ENCODE measurements around the gene ARMC7.
"Not testable (repeated sequence)": the region's sequence is repeated elsewhere in the genome, so short reads cannot be mapped to it uniquely, and the experiment has no call there.

The ARMC7 gene

GRCh38 chr17:75129576-75129975 is 19.8 kb downstream of the ARMC7 start:
- DNase-seq (ENCODE audit: low read depth, low spot score): no peak

- no peak for DNase-seq (ENCODE audit: low read depth, low spot score)
Observed at GRCh38 chr17:75130059-75130631, 20.4 kb downstream of the ARMC7 start.

- DNase-seq (ENCODE audit: low read depth, low spot score): no peak
Observed at GRCh38 chr17:75130632-75131277, 21.0 kb downstream of the ARMC7 start.

DNA sequence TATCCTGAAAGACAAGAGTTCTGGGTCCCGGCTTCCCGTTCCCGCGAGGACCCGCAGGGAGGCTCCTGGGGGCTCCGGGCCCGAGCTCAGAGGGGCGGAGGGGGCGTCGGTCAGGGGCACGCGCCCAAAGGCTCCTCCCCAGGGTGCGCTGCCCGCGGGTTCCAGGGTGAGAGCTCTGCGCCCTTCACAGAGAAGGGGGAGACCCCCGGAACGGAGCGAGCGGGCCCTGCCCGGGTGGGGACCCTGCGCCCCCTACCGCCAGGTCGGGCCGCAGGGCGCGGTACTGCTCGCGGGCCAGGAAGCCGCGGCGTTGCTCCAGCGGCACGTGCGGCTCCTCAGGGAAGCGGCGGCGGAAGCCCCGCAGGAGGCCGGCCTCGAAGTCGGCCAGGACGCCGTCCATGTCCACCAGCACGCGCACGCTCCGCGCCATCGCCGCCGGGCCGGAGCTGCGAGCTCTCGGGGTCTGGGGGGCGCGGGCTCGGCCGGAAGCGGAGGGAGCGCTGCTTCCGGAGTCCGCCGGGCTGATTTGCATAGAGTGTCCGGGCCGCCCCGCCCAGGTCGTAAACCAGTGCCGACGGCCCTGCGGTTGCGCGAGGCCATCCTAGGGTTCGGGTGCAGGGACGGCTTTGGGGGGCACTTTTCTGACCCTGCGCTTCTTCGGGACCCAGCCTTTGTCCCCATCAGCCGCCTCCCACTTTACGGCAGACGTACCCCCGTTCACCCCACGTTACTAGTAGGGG is 21.7 kb downstream of the ARMC7 start, which contains the start of gene NT5C:
Gene NT5C, minus strand, starts transcription at position 465 of the 740 bp plus-strand sequence. Its CDS starts 35 bp downstream, at position 430.
- peak; percentile 75 for DNase-seq (ENCODE audit: low read depth, low spot score)

DNA sequence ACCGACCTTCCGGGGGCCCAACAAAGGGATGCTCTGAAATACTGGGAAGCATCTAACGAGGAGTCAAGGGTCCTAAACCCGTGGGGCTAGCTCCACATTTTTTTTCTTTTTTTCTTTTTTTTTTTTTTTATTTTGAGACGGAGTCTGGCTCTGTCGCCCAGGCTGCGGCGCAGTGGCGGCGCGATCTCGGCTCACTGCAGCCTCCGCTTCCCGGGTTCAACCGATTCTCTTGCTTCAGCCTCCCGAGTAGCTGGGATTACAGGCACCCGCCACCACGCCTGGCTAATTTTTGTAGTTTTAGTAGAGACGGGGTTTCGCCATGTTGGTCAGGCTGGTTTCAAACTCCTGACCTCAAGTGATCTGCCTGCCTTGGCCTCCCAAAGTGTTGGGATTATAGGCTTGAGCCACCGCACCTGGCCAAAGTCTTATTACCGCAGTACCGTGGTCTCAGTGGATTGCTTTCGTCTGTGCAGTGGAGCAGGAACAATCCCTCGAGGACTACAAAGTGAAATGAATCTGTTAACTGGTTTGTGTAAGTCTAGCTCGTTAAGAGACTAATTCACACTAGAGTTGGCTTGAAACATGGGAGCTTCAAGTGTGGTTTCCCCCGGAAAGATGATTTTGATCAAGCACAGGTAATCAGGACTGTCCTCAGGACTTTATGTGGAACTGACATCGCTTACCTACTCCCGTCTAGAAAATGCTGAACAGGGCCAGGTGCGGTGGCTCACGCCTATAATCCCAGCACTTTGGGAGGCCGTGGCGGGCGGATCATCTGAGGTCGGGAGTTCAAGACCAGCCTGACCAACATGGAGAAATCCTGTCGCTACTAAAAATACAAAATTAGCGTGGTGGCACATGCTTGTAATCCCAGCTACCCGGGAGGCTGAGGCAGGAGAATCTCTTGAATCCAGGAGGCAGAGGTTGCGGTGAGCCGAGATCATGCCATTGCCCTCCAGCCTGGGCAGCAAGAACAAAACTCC is 22.5 kb downstream of the ARMC7 start:
- not testable (repeated sequence) for DNase-seq (ENCODE audit: low read depth, low spot score)

- no peak for DNase-seq (ENCODE audit: low read depth, low spot score)
Observed at GRCh38 chr17:75133001-75133400, 23.2 kb downstream of the ARMC7 start.

- DNase-seq (ENCODE audit: low read depth, low spot score): not testable (repeated sequence)
Observed at GRCh38 chr17:75133607-75134347, 24.0 kb downstream of the ARMC7 start.

DNA sequence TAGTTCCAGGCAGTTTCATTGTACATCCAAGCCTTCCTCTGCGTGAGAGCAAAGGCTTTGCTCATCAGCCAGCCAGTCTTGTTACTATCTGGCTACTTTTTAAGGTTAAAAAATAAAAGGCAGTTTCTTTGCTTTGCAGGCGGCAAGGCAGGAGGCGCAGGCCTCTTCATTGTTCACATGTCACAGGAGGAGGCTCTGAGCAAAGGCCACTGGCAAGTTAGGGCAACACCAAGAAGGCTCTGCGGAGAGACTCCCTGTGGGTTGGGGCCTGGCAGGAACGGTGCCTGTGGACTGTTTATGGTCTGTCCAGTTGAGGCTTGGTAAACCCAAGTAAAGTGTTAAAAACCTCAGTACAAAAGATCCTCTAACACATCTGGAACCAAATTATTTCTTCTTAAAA is 25.7 kb downstream of the ARMC7 start:
- DNase-seq (ENCODE audit: low read depth, low spot score): no peak

DNA sequence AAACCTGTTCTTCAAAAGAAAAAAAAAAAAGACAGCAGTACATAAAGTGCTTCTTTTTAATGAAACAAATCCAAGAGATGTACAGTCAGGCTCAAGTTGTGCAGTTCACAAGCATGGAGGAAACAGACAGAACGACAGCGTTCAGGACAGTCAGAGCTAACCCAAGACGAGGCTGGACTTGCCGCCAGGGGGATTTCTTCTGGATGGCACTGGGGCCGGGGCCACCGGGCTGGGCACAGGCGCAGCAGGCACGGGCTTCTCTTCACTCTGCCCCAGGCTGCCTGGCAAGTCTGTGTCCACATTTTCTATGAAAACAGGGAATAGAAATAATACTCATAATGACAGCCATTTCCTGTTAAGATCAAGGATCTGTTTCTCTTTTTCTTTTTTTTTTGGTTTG is 26.2 kb downstream of the ARMC7 start:
- no peak for DNase-seq (ENCODE audit: low read depth, low spot score)

GRCh38 chr17:75137762-75138161 is 28.0 kb downstream of the ARMC7 start:
- not testable (repeated sequence) for DNase-seq (ENCODE audit: low read depth, low spot score)

- no peak for DNase-seq (ENCODE audit: low read depth, low spot score)
Observed at GRCh38 chr17:75138519-75138918, 28.8 kb downstream of the ARMC7 start.

DNA sequence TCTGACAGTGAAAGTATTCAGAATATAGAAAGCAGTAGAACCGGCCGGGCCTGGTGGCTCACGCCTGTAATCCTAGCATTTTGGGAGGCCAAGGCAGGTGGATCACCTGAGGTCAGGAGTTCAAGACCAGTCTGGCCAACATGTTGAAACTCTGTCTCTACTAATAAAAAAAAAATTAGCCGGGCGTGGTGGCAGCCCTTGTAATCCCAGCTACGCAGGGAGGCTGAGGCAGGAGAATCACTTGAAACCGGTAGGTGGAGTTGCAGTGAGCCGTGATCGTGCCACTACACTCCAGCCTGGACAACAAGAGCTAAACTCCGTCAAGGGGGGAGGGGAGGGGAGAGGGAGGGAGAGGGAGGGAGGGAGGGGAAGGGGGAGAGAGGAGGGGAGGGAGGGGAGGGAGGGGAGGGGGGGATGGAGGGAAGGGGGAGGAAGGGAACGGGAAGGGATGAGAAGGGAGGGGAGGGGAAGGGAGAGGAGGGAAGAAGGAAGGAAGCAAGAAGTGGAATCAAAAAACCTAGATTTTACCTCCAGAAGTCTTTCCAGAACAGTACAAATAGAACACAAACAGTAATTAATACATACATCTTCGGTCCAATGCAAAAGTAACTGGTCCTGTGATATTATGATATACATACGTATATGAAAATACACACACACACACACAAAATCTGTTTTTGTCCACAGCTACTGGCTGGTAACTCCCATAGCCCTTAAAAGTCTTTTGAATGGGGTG is 32.6 kb downstream of the ARMC7 start:
- DNase-seq (ENCODE audit: low read depth, low spot score): no peak

- no peak for DNase-seq (ENCODE audit: low read depth, low spot score)
Observed at GRCh38 chr17:75144816-75145512, 35.2 kb downstream of the ARMC7 start.

DNA sequence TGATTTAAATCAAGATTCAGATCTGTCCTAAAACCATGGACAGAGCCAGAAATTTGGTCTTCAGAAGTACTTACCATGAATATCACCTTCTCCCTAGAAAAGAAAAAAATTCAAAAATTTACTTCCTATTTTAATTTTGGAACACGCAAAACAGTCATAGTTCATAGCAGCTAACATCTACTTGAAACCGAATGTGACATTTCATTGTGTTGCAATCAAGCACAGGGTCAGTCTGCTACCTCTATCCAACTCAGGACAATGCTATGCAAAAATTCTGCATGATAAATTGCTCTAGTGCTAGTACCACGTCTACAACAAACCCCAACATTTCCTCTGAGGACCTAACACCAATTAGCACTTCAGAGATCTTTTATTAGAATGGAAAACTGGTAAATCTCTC is 36.8 kb downstream of the ARMC7 start:
- no peak for DNase-seq (ENCODE audit: low read depth, low spot score)

- DNase-seq (ENCODE audit: low read depth, low spot score): no peak
Observed at GRCh38 chr17:75147878-75148546, 38.2 kb downstream of the ARMC7 start.

DNA sequence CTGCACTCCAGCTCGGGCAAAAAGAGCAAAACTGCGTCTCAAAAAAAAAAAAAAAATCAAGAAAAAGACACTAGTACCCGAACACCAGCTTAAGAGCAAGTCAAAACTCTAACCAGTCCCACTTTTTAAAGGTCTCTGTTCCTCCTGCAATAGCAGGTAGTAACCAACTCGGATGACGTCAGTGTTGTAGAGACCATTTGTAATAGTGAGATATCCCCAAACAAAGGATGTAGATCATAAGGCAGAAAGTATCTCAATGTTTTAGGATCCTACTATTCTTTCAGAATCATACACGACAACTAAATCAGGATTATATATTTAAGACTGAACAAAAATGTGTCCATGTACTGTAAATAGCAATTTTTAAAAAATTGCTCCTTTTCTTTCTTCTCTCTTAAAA is 42.2 kb downstream of the ARMC7 start:
- DNase-seq (ENCODE audit: low read depth, low spot score): no peak

GRCh38 chr17:75152523-75152921 is 42.8 kb downstream of the ARMC7 start:
- DNase-seq (ENCODE audit: low read depth, low spot score): no peak

DNA sequence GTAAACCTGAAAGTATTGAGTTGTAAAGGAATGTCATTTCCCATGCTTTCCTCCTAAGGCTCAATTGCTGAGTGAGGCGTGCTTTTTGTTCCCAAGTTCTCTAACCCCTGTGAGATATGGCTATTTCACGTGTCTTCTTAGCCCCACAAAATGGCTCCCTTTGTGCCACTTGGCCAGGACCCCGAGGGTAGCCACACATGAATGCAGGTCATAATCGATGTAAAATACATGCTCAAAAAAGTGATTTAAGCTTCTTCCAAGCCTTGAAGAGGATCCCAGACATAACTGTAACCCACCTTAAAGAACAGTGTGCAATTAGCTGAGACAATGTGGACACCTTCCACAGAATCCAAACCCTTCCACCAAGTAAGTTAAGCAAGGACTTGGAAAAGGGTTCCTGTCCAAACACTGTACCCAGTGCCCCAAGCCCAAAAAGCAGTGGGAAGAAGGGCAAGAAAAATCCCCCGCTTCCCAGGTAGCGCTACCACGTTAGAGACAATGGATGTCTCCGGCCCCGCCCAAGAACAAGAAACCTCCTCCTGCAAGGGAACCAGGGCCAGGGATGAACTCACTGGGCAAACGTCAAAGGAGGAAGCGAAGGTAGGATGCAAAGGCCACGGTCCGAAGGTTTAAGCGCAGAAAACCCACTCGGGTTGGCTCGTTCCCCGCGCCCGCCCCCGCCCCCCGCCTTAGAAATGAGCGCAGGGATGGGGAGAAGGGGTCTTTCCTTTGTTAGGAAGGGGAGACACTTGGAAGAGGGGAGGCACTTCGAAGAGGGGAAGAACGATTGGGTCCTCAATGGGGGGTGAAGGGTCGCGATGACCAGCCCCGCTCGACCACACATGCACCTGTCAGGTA is 43.4 kb downstream of the ARMC7 start:
- no peak for DNase-seq (ENCODE audit: low read depth, low spot score)

Data from iPS DF 19.7 (cell line).